Measurements from ENCODE around the gene SORCS2. TPM values are rescaled to one million over a fixed set of nuclear protein-coding genes. Genes with fewer than 3 reads are reported as not detected.

Gene SORCS2
- total RNA-seq, 1 donor from 2014 or later, result 13.4 TPM

DNA sequence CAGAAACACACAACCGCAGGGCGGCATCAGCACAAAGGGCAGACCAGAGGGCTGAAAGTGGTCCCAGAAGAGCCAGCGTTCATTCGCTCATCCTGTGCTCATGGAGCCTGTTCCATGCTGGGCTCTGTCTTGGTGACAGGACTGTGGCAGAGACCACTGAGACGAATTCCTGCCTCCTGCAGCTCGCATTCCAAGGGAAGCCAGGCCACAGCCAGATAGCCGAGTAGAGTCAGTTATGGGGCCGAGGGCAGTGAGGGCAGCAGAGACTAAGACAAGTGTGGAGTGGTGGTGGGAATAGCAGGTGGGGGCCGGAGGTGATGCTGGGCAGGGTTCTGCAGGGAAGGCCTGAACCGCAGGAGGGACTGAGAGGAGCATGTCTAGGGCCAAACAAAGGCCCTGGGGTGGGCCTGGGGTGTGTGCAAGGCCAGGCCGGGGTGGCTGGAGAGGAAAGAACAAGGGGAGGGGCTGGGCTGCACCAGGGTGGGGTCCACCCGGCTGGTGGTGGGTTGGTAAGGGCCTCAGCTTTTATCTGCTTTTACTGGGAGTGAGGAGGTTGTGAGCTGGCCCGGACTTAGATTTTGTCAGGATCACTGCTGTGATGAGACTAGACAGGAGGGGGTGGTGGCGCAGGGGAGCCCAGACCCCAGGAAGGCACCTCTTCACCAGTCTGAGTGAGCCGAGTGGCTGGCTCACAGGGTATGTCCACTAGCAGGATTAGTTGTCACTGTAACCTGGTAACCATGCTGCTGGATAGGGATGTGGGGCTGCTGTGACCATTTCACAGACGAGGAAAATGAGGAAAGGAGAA is 236.1 kb downstream of the SORCS2 start:
- Mint-ChIP-seq H3K27ac (peak overlapping the region; percentile 78), H3K9me3 (no peaks in the 10 kb centered on the region), H3K27me3 (no peaks in the 10 kb centered on the region), H3K4me3 (no peak overlapping the region), H3K4me1 (ENCODE audit: unreplicated experiment) (peaks cover 20% of the 10 kb centered on the region), H3K36me3 (no peaks in the 10 kb centered on the region)
- TF ChIP-seq, protein P1, sequence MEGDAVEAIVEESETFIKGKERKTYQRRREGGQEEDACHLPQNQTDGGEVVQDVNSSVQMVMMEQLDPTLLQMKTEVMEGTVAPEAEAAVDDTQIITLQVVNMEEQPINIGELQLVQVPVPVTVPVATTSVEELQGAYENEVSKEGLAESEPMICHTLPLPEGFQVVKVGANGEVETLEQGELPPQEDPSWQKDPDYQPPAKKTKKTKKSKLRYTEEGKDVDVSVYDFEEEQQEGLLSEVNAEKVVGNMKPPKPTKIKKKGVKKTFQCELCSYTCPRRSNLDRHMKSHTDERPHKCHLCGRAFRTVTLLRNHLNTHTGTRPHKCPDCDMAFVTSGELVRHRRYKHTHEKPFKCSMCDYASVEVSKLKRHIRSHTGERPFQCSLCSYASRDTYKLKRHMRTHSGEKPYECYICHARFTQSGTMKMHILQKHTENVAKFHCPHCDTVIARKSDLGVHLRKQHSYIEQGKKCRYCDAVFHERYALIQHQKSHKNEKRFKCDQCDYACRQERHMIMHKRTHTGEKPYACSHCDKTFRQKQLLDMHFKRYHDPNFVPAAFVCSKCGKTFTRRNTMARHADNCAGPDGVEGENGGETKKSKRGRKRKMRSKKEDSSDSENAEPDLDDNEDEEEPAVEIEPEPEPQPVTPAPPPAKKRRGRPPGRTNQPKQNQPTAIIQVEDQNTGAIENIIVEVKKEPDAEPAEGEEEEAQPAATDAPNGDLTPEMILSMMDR (conservative IDR thresholded peaks at IDR 0.05), result no peak
- peak; percentile 60 for DNase-seq (ENCODE audit: extremely low spot score, unreplicated experiment)

DNA sequence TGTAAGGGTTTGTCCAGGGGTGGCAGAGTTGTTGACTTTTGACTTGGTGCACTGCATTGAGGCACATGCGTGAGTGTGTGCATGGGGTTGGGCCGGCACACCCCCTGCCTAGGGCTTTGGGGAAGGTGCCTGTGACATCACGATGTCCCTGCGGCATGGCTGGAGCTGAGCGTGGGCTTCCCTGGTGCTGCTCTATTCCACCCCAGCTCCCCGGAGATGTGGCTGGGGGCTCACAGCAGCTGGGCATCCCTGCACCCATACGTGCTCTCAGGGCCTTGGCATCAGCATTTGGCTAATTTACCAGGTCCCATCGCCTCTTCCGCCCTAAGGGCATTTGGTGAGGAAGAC is 236.7 kb downstream of the SORCS2 start:
- Mint-ChIP-seq H3K27ac (peak overlapping the region; percentile 78), H3K4me1 (ENCODE audit: unreplicated experiment) (peaks cover 20% of the 10 kb centered on the region), H3K4me3 (no peak overlapping the region), H3K27me3 (no peaks in the 10 kb centered on the region), H3K9me3 (no peaks in the 10 kb centered on the region), H3K36me3 (no peaks in the 10 kb centered on the region)
- TF ChIP-seq, protein P1 (conservative IDR thresholded peaks at IDR 0.05), result no peak
- peak; percentile 53 for DNase-seq (ENCODE audit: extremely low spot score, unreplicated experiment)

DNA sequence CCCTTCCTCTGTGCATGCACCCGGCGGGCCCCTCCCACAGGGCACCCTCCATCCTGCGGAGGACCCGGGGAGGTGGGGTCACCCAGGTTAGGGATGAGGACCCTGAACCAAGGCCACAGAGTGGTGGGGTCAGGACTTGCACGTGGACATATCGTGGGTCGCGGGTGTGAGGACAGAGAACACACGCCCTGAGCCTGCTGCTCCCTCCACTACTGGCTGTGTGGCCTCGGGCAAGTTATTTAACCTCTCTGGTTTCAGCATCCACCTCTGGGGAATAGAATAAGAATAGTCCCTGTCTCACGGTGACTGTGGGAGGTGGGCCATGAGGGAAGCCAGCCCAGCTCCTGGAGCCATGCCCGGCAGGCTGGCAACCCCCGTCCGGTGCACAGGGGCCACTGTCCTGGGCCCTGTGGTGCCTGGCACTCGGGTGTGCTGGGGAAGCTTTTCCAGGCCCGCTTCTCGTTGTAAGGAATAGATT is 237.3 kb downstream of the SORCS2 start:
- TF ChIP-seq, protein P1 (conservative IDR thresholded peaks at IDR 0.05), result no peak
- Mint-ChIP-seq H3K9me3 (no peaks in the 10 kb centered on the region), H3K27ac (peak overlapping the region; percentile 86), H3K36me3 (no peaks in the 10 kb centered on the region), H3K4me3 (no peak overlapping the region), H3K27me3 (no peaks in the 10 kb centered on the region), H3K4me1 (ENCODE audit: unreplicated experiment) (peaks cover 20% of the 10 kb centered on the region)
- DNase-seq (ENCODE audit: extremely low spot score, unreplicated experiment), result peak; percentile 57

DNA sequence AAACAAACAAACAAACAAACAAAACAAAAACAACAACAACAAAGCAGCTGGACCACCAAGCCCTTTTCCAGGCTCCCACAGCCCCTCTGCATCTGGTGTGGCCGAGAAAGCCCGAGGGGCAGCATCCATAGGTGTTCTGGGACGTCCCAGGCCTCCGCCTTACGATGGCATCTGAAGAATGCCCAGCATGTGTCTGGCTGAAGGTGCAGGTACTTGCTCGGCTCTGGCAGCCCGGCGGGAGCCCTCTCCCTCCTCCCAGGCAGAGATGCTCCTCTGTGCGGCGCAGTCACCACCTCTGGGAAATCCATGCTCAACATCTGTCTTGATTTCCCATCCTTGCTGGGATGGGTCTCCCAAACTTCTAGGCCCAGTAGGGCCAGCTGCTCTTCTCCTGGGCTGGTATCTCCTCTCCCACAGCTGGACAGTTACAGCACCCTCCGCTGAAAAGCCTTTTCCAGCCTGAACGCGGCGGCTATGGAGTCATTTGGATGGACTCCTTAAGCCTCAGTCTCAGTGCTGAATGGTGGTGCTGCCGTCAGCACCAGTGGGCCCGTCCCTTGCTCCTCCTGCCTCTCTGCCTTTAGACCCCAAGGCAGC is 238.1 kb downstream of the SORCS2 start:
- Mint-ChIP-seq H3K27ac (peak overlapping the region; percentile 86), H3K4me3 (no peak overlapping the region), H3K36me3 (no peaks in the 10 kb centered on the region), H3K27me3 (no peaks in the 10 kb centered on the region), H3K9me3 (no peaks in the 10 kb centered on the region), H3K4me1 (ENCODE audit: unreplicated experiment) (peaks cover 26% of the 10 kb centered on the region)
- TF ChIP-seq, protein P1 (conservative IDR thresholded peaks at IDR 0.05), result no peak
- peak; percentile 68 for DNase-seq (ENCODE audit: extremely low spot score, unreplicated experiment)

DNA sequence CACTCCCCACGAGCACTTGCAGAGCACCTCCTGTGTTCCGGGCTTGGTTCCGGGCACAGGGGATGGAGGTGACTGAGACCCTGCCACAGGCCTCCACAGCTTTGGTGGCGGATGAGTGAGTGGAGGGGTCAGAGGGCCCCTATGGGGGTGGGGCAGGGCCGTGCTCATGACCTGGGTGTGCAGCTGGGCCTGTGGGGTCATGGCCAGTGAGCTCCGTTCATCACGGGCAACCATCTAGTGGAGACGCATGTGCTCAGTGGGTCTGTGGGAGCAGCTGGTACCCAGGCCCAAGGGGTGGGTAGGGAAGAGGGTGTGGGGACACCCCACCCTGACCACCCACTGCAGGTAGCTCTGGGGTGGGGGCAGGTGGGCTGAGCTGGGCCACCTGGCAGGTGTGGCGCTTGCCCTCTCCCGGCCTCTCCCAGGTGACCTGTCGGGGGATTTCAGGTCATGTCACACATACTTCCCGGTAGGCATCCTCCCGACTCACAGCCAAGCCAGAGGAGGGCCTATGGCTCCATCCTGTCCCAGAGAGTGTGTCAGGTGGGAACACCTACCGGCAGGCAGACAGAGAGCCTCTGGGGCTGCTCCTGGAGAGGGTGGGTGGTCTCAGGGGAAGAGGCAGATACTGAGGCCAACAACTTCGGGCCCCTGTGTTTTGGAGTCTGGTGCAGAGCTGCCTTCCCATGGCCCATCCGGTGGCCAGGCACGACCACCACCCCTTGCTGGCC is 238.8 kb downstream of the SORCS2 start:
- TF ChIP-seq, protein P1 (conservative IDR thresholded peaks at IDR 0.05), result no peak
- Mint-ChIP-seq H3K9me3 (no peaks in the 10 kb centered on the region), H3K4me1 (ENCODE audit: unreplicated experiment) (peaks cover 30% of the 10 kb centered on the region), H3K4me3 (no peak overlapping the region), H3K27me3 (no peaks in the 10 kb centered on the region), H3K36me3 (no peaks in the 10 kb centered on the region), H3K27ac (peak overlapping the region; percentile 86)
- no peak for DNase-seq (ENCODE audit: extremely low spot score, unreplicated experiment)
